GM19025 (cell line): ENCODE results near the gene P2RX3.
"Not testable (repeated sequence)": the region's sequence is repeated elsewhere in the genome, so short reads cannot be mapped to it uniquely, and the experiment has no call there.

ENCODE experiments used
- ATAC-seq: cut with Tn5 transposase; IDR thresholded peaks from one replicate; pipeline ENCODE4 v1.9.1; 2021; ENCODE audit warnings: mild to moderate bottlenecking, low read depth, moderate library complexity; ENCODE audit not compliant: unreplicated experiment

P2RX3 gene

DNA sequence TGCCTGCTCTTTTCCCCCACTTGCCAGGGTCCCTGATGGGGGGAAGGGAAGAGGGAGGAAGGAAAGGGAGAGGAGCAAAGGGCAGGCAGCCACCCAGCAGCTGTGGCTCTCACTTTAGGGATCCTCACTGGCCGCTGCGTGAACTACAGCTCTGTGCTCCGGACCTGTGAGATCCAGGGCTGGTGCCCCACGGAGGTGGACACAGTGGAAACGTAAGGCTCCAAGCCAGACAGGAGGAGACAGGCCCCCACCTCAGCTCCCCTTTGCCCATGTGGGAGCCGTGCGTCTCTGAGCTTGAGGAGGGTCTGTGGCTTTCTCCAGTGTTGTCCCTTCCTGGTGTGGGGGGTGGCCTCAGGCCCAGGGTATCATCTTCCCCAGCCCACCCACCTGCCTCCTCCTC lies 9.9 kb downstream of the P2RX3 start:
- no peak for ATAC-seq

DNA sequence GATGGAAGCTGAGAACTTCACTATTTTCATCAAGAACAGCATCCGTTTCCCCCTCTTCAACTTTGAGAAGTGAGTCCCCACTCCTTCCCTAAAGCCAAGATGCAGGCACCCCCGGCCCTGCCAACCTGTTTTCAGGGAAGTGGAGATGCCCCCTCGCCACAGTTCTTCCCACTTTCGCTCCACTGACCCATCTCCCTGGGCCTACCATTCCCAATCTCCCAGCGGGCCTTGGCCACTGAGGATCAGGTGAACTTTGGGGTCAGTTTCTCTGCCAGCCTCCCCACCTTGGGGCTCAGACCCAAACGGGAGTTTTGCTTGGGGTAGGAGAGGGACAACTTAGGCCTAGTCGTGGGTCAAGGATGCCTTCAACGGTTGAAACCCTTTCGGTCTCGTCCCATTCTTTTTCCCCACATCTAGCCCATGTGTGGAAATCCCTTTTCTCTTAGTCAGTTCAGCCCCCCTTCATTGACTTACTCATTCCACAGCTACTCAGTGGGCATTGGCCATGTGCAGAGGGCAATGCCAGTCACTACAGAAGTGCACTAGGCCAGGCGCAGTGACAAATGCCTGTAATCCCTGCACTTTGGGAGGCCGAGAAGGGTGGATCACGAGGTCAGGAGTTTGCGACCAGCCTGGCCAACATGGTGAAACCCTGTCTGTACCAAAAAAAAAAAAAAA lies 10.6 kb downstream of the P2RX3 start:
- no peak for ATAC-seq

DNA sequence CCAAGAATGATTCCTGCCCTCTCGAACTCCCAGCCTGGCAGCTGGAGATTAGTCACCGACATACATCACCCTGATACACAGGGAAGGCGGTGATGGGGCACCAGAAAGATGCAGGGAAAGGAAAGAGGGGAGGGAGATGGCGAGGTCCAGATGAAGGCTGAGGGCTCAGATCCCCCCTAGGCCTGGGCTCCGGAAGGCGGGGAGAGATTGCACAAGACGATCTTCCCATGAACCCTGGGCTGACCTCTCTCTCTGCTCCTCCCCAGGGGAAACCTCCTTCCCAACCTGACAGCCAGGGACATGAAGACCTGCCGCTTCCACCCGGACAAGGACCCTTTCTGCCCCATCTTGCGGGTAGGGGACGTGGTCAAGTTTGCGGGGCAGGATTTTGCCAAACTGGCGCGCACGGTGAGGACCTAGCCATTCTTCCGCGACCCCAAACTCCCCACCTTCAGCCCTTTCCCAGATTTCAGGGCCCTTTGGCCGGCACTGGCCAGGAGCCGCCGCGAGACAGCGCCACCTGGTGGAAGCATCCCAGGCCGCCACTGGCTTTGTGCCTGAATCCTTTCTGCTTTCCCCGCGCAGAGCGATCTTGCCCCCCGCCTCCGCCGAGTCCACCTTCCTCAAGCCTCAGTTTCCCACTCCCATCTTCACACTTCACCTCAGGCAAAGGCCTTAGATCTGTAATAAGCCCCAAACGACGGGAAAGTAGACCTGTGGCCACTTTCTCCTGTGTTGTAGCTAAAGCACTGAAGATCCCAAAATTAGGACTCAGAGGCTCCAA lies 11.5 kb downstream of the P2RX3 start:
- ATAC-seq = no peak

DNA sequence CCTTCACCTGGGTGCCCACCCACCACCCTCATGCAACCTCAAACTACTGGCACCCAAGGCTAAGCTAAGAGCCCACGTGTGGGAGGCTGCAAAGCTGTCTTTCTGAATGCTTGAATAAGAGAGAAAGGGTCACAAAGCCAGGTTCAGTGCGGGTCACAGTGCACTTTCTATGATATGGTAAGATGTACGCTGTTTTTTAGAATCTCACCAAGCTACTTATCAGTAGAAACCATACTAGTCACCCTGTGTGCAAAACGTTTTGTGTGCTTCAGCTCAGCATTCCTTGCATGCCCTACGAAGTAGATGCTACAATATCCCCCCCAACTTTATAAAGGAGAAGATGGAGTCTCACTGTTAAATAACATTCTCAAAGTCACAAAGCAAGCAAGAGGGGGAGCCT lies 14.9 kb downstream of the P2RX3 start:
- ATAC-seq = no peak

DNA sequence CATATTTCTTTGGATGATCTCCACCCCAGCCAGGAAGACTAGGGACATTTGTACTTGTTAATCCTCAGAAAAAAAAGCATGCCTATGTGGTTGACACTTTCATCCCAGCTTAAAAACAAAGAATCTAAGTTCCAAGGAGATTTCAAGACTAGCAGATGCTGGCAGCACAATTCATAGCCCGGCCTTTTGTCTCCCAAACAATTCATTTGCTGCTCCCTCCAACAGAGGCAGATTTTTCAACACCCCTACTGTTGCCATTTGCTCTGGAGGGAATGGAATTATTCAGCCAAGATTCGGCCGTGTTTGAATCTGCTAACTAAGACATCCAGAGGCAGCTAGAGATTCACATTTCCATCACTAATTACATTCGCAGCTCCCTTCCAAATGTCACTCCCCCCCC lies 15.3 kb downstream of the P2RX3 start:
- ATAC-seq = no peak

DNA sequence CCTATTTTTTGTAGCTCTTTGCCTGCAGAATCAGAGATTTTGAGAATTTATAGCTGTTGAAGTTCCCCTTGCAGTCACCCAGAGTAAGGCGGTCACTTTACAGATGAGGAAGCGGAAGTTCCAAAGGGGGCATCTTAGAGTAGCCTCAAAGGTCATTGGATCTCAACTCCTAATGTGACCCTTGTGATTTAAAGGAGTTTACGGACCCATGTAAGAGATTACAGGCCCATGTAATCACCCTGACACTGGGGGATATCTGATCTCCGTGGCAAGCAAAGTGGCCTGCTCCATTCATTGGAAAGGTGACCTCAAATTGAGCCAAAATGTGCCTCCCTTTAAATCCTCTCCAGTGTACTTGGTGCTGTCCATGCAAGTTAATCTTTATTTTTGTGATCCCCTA lies 15.7 kb downstream of the P2RX3 start:
- no peak for ATAC-seq

DNA sequence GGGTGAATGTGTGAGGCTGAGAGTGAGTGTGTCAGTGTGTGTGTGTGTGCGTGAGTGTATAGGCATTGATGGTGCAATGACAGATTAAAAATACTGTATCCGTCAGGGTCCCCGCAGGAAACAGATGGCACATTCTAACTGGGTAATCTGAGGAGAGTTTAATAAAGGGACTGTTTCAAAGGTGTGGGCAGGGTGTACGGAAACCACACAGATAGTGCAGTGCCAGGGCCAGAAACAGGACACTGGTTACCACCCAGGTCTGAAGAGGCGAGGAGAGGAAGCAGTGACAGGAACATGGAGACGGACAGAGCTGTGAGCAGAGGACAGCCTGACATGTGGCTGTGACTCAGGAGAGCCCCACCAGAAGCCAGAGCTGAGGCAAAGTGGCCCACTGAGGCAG lies 16.5 kb downstream of the P2RX3 start:
- no peak for ATAC-seq

DNA sequence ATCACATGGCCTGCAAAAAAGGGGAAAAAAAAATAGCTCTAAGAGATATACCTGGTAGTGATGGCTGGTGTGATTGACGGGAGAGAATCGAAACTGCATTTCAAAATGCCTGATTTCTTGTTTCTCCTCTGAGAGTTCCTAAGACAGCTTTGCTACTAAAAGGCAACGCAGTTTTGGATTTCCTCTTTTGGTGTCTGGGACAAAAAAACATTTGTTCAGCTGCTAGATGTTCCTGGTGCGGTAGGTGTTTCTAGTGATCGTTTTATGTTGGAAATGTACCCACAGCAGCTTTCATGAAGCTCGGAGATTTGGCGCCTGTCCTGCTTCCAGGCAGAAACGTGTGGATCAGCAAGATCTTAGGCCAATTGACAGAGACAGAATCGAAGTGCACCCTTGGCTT lies 18.1 kb downstream of the P2RX3 start:
- ATAC-seq = no peak

DNA sequence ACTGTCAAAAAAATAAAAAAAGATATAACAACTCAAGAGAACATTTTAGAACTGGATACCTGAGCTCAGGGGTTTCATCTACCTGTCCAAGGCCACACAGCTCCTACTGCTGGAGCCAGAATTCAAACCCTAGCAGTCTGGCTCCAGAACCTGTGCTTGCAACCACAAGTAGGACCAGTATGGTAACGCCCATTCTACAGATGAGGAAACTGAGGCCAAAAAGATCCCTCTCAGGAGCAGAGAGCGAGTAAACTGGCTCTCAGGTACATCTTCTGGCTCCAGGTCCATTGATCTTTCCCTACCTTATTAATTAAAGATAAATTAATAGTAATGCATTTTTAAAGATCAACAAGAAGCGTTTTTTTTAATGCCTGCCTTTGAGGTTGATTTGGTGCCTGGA lies 19.2 kb downstream of the P2RX3 start:
- no peak for ATAC-seq

DNA sequence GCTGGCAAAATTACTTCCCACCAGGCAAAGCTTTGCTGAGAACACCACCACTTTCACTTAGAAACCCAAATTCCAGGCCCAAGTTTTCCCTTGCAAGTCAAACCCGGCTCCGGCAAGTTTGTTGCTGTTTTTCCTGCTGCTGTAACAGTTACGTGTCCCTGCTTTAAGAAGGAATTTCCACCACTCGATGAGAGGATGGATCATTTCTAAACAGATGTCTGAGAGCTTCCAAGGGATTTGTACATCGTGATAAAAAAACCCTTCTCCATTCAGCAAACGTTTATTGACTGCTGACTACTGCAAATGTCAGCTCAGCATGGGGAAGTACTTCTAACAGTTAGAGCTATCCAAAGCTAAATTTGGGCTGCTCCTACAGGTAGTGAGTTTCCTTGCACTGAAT lies 19.7 kb downstream of the P2RX3 start:
- no peak for ATAC-seq

DNA sequence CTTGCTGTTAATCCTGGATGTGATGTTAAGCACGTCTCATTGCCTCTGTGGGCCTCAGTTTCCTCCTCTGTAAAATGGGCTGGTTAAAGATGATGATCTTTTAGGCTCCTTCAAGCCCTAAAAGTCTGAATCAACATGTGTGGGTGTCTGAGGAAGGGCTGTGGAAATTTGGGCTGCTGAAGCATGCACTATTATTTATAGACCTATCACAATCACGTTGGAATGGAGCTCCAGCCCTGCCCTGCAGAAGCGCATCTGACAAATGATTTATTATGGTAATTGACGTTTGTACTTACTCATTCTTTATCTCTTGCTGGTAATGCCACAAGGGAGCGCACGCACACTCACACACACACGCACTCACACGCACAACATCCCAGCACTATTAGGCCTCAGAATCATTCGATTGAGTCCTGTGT lies 20.4 kb downstream of the P2RX3 start:
- no peak for ATAC-seq

DNA sequence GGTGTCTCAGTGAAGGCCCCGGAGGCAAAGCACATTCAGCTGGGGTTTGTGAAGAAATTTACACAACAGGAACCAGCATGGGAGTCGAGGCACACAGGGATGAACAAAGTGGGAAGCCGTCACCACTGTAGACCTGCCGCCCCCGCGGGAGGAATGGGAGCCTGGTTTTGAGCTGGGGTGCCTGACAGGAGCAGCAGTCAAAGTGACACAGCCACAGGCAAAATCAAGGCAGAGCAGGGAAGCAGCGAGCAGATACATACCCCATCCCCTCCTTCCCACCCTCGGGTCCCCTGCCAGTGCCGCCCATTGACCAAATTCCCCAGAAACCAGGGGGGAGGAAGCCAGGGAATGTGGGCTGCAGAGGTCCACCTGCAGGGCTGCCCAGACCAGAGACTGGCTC lies 20.8 kb downstream of the P2RX3 start:
- ATAC-seq = no peak

DNA sequence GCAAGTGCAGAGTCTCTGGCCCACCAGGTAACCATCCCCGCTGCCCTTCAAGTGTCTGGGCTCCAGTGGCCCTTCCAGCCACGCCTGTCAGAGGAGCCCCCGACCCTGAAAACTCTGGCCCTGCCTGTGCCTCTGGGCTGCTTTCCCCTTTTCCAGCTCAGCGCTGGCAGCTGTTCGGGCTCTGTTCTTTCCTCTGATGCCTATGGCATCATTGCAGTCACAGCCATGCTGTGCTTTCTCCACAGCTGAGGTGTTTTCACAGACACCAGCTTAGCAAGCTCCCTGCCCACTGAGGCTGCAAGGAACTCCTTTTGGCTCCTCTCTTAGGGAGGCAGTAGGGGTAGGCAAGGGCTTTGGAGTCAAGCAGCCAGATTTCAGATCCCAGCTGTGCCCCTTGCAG lies 21.2 kb downstream of the P2RX3 start:
- ATAC-seq = no peak

DNA sequence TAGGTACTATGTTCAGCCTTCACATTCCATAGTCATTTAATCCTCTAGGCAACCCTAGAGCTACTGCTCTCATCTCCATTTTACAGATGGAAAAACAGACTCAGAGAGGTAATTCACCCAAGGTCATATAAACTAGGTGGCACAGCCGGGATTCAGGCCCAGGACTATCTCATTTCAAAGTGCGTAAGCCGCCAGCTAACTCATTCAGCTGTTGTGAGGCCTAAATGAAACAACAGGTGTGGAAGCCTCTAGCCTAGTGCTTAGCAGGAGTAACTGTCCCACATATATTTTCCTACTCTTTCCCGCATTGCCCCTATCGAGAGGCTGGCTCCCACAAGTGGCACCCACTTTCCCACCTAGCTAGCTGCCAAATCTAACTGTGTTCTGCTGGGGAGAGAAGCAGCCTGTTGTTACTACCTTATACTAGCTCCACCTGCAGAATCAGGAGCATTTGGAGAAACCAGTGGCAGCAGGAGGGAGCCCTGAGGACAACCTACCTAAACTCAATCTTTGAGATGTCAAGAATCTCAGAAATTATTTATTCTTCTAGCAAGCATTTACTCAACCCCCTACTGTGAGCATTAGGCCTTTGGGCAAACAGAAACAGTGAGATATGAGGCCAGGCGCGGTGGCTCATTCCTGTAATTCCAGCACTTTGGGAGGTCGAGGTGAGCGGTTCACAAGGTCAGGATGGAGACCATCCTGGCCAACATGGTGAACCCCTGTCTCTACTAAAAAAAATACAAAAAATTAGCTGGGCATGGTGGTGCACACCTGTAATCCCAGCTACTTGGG lies 21.9 kb downstream of the P2RX3 start:
- no peak for ATAC-seq

DNA sequence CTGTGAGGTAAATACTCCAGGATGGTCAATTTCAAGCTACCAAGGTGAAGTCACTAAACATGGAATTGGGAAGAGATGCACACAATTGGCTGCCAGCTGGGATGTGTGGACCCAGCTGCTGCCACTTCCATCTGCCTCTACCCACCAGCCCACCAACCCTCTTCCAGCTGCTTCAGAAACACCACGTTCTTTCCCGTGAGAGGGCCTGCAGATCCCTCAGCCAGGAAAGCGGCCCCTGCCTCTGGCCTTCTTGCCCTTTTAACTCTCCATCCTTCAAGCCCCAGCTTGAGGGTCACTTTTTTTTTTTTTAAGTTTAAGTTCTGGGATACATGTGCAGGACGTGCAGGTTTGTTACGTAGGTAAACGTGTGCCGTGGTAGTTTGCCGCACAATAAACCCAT lies 22.8 kb downstream of the P2RX3 start:
- ATAC-seq = no peak

DNA sequence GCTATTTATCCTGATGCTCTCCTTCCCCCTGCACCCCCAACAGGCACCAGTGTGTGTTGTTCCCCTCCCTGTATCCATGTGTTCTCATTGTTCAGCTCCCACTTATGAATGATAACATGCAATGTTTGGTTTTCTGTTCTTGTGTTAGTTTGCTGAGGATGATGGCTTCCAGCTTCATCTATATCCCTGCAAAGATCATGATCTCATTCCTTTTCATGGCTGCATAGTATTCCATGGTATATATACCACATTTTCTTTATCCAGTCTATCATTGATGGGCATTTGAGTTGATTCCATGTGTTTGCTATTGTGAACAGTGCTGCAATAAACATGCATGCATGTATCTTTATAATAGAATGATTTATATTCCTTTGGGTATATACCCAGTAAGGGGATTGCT lies 23.3 kb downstream of the P2RX3 start:
- ATAC-seq = not testable (repeated sequence)

DNA sequence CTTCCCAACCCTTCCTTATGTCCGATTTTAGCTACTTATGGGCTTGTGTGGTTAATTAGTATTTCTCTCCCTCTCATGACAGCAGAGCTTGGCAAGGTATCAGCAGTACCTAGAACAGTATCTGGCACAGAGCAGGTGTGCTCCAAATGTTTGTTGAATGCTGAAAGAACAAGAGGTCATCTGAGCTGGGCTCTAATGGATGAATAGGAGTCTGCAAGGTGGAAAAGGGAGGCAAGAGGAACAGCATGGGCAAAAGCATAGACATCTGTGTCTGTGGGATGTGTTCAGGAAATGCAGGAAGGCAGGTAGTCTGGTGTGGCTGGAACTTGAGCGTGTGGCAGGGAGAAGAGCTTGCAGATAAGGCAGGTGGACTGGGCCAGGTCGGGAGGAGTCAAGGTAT lies 23.8 kb downstream of the P2RX3 start:
- ATAC-seq = no peak

DNA sequence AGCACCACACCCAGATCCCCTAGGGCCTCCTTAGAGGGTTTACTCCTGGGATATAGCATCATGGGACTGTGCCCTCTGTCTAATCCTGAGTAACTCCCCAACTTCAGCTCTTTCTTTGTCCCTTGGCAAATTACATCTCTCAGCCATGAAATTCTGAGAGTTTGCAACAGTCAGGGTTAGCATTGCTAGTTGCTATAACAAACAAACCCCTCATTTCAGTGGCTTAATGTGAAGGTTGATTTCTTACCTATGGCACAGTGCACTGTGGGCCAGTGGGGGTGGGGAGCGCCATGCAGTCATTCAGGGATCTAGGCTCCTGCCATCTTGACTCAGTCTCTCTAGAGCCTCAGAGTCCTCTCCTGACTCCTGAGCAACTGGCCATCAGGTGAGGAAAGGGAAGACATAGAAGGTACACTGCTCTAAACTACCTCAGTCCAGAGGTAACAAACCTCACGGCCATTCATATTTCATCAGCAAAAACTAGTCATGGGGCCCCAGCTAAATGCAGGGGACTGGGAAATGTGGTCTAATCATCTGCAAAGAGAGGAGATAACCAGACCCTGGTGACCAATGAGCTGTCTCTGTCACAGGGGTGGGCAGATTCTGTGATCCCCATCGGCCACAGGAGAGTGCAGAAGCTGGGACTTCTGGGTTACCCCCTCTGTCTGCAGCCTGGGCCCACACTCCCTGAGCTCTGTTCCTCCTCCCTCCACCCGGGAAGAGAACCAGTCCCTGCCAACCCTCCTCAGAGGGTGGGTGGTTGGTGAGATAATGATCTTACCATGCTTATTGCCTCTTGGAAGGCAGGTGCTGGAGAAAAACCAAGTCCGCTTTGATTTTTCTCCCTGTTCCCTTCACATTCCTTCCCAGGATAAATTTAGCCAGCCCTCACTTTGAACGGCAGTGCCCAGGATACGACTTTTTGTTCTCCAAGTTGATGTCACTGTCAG lies 25.3 kb downstream of the P2RX3 start:
- no peak for ATAC-seq

DNA sequence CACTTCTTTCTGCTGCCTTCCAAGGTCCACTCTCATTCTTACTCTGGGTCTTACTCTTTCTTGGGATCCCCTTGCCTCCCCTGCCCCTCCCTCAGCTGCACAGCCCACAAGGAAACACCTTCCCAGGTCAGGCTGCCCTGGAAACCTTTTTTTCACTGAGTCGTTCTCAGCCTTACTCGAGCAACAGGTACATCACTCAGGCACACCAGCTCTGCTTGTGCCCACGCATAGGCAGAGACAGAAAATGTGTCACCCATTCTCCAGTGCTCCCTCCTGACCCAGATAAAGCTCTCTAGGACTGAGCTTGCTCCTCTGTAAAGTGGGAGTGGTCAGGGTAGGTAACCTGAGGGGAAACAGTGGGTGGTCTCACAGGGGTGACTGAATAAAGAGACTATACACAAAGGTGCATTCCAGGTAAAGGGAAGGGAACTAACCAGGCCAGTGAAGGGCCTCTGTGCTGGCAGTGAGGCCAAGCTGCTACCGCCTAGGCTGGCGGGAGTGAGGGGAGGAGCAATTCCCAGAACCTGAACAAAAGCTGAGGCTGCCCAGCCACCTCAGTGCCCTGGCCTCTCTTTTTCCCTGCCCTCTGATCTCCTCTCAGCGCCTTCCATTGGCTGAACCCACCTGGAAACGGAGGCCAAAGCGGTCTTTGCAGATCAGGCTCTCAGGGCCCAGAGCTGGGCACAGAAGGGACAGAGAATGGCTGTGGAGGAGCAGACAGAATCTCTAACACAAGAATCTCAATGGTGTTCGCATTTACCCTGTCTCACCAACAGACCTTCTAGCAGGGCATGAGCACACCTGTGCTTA lies 26.9 kb downstream of the P2RX3 start:
- no peak for ATAC-seq
